ENCODE results near the gene TM9SF1.
"Not testable (repeated sequence)": the region's sequence is repeated elsewhere in the genome, so short reads cannot be mapped to it uniquely, and the experiment has no call there.

Gene TM9SF1

DNA sequence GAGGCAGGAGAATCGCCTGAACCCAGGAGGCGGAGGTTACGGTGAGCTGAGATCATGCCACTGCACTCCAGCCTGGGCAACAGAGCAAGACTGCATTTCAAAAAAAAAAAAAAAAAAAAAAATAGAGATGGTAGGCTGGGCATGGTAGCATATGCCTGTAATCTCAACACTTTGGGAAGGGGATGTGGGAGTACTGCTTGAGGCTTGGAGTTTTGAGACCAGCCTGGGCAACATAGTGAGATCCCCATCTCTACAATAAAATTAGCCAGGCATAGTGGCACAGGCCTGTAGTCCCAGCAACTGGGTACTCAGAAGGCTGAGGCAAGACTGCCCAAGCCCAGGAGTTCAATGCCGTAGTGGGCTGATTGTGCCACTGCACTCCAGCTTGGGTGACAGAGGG lies 27.7 kb upstream of the TM9SF1 start:
- not testable (repeated sequence) for DNase-seq

DNA sequence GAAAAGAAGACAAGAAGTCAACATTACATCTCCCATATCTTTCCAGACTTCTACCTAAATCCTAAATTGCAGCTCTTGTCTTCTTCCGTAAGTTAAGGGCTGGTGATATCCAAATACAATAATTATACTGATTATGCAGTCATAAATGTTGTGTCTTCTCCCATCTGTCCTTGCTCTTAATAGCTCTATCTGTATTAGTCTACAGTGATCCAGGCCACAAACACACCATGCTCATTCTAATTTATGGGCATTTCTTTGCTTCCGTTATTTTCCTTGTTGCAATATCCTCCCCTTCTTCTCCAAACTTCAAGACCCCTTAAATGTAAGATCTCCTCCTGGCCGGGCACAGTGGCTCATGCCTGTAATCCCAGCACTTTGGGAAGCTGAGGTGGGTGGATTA lies 24.3 kb upstream of the TM9SF1 start:
- DNase-seq: no peak

DNA sequence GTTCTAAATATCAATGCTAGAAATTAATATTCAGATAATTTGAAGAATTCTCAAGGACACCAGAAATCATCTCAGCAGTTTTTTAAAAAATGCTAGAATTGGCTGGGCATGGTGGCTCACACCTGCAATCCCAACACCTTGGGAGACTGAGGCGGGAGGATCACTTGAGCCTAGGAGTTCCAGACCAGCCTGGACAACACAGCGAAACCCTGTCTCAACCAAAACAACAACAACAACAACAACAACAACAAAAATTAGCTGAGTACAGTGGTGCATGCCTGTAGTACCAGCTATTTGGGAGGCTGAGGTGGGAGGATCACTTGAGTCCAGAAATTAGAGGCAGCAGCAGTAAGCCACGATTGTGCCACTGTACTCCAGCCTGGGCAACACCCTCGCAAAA lies 23.8 kb upstream of the TM9SF1 start:
- DNase-seq: no peak

DNA sequence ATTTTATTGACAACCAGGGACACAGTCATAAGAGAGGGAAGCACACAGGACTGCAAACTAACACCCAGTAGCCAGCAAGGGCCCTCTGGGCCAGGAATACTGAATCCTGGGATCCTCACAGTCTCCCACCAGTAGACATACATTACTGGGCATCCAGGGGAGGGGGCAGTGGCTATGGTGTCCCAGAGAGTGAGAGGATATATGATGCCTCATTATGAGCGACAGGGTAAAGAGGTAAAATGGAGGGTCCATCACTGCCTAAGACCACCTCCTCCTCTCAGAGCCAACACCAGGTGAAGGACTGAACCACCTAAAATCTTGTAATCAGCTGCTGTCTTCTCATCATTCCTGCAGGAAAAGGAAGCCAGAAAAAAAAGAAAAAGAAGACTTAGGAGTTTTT lies 21.6 kb upstream of the TM9SF1 start:
- DNase-seq: not testable (repeated sequence)

DNA sequence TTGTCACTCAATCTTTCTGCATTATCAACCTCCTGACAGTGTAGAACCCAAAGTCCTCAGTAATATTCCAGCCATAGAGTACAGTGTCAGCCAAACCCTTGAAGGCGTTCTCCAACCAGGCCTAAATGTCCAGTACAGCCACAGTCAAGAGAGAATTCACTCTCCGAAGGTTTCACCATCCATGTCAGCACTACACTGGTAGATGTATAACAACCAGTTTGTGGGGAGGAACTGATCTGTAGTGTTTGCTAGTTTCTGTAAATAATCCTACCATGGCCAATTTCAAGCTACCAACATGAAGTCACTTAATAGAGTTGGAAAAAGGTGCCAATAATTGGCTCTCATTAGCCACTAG lies 21.1 kb upstream of the TM9SF1 start:
- no peak for DNase-seq

DNA sequence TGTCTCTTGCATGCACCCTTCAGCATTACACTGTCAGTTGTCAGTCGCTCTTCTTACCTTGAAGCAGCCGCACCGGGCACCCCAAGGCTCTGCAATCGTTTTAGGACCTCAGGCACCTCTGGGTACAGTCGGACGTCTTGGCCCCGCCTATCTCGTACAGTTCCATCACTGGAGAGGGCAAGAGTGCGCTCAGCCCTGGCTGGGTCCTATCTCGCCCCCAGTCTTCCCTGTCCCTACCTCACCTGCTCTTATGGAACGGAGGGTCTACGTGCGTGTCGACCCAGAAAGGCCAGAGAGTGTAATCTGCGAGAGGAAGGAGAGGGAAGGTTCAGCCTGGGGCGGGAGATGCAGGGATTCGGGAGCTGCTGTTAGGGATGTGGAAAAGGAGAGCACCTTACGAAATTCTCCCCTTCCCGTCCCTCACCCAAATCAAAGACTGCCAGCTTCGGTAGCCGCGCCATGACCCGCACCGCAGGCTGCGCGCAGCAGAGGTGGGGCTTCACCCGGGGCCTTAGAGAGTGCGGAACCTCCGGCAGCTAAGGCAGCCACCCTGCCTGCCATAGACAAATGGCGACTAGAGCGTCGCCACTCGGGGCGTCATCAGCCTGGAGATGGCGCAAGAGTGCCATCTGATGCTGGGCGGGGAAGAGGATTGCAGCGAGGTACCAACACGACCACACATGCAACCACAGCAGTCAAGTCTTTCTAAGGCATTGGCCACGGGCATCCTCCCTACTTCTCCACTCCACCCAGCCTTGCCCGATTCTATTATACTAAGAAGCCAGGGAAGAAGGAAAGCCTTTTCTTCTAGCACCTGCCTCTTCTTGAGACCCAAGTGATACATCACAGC lies 20.5 kb upstream of the TM9SF1 start, which contains the start of gene MDP1:
MDP1 (minus strand) TSS at position 572 of the 850 bp plus-strand sequence; CDS start at position 461, 111 bp downstream.
- DNase-seq: peak; percentile 91

DNA sequence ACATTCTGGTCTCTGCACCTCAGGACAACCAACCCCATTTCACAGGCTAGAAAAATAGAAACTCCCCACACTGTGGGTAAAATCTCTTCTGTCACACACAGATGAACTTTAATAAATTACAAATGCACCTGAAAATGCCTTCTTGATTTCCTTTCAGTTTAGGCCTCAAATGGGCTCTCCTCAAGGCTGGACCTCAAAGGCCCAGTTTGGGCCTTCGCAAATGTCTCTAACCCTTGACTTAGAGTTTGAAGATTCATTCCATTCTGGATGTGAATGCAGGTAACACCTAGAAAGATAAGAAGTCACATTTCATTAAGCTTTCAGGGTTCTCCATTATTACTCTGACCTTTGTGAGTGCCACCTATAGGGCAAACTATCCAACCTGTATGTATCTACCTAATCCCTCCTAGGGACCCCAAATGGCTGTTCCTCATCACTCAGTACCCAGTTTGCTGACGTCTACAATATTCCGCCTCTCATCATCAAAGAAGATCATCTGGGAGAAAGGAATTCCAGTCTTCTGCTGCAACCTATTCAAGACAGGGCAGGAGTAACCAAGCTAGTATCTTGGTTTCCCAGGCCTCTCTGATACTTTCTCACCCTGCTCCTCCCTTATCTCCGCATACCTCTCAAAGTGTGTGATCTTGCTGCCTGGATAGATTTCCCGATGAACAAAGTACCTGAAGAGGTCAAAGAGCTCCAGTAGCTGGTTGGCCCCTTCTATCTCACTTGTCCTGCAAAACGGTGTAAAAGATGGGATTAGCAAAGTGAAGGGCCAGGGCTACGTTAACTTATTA lies 18.8 kb upstream of the TM9SF1 start:
- no peak for DNase-seq

DNA sequence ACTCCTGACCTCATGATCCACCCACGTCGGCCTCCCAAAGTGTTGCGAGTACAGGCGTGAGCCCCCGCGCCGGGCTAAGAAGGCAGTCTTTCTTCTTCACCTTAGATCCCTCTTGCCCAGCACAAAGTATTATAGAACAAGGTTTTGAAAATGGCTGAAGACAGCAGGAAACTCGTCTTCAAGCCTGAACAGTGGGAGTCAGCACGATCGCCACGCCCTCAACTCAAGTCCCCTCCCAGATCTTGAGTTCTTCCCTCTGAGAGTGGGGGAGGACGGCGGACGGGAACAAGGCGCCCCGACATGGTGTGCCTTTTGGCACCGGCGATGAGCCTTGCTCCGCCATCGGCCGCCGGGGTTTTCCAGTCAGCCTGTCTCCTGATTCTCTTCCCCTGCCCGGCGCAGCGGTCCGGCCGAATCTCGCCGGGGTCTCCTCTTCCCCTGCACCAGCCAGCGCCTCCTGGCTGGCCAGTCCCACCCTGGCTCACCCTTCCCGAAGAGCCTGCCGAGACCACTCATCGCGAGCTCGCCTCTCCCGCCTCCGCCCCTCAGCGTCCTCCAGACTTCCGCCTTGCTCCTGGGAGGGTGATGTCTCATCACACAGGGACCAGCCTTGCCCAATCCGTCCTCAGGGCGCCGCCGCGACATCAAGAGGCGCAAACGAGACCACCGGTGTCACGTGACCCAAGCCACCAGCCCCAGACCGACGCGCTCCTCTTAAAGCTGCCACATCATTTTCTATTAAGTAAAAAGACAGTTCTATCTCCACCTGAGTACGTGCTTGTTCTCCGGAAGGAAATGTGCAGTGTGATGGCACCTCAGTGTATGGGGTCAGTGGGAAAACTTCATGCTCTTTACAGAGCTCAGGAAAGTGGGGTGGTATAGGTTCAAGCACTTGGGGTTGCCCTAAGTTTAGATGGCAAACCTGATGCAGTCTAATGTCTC lies 18.0 kb upstream of the TM9SF1 start, which contains the start of gene CHMP4A:
CHMP4A (minus strand) TSS at position 565 of the 942 bp plus-strand sequence; CDS start at position 516, 49 bp downstream.
- peak; percentile 99 for DNase-seq

DNA sequence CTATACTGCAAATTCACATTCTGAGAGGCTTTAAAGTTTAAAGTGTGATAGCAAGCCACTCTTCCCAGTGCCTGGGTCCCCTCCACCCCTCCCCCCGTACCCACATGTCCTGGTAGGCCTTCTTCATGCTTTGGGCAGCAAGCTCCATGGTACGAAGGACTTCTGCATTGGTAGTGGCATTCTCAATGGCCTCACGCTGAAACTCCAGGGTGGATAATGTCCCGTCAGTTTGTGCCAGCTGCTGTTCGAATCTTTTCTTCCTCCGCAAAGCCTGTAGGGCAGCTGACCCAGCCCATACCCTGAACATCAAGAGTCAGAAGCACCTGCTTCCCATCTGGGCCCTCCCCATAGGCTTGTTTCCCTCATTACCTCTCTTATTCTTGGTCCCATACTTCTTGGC lies 16.1 kb upstream of the TM9SF1 start:
- no peak for DNase-seq

DNA sequence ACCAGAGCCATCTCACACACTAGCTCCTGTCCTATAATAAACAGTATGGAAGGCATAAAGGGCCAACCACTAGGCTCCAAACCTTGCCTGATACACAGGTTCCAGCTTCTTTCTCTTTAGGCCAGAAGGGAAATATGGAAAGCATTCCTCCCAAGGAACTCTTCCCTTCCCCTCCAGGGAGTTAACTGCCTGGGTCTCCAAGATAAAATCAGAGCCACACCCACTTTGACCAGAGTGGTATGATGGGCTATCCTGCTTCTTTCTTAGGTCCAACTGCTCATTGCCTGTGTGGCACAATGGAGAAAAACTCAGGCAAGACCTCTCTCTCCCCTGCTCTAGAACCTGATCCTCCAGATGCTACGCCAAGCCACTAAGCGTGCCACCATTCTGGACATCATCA lies 12.4 kb upstream of the TM9SF1 start:
- DNase-seq: no peak

DNA sequence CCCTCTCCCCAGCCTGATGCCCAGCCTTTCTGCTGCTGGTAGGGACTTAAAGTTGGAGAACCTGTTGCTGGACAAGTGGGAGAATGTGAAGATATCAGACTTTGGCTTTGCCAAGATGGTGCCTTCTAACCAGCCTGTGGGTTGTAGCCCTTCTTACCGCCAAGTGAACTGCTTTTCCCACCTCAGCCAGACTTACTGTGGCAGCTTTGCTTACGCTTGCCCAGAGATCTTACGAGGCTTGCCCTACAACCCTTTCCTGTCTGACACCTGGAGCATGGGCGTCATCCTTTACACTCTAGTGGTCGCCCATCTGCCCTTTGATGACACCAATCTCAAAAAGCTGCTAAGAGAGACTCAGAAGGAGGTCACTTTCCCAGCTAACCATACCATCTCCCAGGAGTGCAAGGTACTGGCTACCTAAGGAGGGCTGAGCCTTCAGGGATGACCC lies 11.9 kb upstream of the TM9SF1 start:
- no peak for DNase-seq

DNA sequence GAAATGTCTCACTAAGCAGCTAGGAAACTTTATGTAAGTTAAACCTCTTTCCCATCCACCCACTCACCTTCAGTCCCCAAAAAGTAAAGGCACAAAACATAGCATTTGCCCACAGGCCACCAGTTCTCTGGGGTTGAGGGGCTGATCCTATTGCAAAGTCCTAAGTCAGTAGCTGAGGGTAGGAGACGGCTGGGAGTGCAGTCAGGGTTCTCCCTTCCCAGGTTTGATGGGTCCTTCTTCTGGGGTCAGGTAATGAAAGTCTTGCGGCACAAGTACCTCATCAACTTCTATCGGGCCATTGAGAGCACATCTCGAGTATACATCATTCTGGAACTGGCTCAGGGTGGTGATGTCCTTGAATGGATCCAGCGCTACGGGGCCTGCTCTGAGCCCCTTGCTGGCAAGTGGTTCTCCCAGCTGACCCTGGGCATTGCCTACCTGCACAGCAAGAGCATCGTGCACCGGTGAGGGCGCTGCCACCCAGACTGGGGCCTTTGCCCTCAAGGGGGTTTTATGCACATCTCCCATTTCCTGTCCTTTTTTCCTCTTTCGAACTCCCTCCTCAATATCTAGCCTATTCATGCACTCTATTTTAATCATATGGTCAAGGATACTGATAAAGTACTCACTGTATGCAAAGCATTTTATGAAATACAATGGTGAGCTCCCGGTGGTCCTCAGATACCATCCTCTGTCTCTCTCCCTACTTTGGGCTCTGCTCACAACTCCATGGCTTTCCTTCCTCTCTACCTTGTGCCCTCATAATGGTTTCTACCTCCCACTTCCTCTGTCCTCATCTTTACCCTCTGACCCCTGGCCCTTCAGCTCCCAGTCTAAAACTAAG lies 11.2 kb upstream of the TM9SF1 start:
- no peak for DNase-seq

DNA sequence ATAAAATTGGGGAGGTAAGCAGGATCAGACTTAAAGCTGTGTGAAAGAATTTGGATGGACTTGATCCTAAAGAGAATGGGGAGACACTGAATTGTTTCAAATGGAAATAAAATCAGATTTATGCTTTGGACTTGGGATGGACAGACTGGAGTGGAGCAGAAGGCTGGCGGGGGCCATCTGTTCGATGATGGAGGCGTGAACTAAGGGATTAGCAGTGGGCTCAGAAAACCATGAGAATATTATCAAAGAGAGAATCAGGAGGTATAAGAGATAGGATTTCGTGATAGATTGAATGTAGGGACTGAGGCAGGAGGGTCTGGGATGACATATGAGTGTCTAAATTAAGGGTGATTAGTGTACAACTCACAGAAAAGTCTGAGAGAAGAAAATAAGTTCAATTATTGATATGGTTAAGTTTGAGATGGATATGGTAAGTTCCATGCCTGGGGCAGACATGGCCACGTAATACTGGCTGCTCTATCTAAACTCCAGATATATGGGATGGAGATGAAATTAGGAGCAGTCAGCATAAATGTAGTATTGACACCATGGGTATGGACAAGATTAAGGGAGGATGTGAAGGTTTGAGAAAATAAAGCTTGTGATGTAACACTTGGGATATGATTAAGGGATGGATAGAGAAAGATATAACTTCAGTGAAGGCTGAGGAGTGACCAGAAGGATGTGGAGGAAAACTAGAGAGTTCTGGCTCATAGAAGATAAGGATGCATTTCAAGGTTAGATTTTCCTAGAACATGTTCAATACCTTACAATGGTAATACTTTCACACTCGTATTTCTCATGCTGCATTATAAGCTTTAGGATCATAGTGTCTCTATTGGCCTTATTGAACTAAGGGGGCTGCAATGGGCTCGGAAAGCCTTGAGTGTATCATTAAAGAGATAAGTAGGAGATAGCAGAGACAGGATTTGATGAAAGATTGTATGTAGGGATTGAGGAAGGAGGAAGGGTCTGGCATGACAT lies 9.2 kb upstream of the TM9SF1 start:
- DNase-seq: no peak

DNA sequence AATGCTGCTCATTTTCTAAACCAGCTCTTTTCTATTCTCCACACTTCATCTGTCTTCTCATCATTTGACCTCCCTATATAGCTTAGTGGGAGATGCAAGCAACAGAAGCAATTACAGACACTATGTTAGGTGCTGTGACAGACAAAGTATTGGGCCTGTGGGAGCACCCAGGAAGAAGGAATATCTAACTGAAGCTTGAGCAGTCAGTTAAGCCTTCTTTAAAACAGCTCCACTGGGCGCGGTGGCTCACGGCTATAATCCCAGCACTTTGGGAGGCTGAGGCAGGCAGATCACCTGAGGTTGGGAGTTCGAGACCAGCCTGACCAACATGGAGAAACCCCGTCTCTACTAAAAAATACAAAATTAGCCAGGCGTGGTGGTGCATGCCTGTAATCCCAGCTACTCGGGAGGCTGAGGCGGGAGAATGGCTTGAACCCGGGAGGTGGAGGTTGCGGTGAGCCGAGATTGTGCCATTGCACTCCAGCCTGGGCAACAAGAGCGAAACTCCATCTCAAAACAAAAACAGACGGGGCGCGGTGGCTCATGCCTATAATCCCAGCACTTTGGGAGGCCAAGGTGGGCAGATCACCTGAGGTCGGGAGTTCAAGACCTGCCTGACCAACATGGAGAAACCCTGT lies 8.1 kb upstream of the TM9SF1 start:
- not testable (repeated sequence) for DNase-seq

DNA sequence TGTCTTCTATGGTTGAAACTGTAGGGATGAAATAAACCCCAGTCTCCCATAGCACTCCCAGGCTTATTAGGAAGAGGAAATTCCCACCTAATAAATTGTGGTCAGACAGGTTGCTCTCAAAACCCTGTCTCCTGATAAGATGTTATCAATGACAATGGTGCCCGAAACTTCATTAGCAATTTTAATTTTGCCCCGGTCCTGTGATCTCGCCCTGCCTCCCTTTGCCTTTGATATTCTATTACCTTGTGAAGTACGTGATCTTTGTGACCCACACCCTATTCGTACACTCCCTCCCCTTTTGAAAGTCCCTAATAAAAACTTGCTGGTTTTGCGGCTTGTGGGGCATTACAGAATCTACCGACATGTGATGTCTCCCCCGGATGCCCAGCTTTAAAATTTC lies 7.3 kb upstream of the TM9SF1 start:
- peak; percentile 4 for DNase-seq

DNA sequence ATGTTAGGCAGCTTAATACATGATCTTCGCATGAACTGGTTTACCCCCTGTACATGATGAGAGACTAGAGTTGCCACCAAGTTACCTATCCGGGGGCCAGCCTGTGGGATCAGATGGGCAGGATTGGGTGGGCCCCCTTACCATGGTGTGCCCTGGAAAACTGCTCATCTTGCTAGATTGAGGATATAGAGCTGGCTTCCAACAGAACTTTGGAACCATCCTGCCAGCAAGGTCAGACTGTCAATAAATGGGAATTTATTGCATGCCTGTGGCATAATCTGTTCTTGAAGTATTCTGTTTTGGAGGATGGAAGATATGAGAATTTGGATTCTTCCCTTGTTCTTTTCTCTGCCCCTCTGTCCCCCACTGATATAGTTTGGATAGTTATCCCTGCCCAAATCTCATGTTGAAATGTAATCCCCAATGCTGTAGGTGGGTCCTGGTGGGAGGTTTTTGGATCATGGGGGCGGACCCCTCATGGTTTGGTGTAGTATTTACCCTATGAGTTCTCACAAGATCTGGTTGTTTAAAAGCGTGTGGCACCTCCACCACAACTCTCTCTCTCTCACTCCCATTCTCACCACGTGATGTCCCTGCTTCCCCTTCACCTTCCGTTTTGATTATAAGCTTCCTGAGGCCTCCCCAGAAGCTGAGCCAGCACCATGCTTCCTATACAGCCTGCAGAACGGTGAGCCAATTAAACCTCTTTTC lies 3.7 kb upstream of the TM9SF1 start:
- no peak for DNase-seq

DNA sequence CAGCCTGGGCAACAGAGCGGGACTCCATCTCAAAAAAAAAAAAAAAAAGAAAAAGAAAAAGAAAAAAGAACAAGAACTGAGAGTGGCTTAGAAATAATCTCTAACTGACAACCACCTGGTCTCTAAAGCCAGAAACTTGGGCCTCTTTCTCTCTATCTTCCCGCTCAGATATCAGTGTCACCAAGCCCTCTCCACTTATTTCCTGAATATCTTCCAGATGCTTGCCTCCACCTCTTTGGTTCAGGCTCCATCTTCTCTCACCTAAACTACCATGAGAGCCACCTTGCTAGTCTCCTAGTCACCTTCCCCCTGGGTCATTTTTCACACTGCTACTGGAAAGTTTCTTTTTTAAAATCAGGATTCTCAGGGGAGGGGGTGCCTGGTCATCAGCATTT lies 1.8 kb upstream of the TM9SF1 start:
- DNase-seq: no peak

DNA sequence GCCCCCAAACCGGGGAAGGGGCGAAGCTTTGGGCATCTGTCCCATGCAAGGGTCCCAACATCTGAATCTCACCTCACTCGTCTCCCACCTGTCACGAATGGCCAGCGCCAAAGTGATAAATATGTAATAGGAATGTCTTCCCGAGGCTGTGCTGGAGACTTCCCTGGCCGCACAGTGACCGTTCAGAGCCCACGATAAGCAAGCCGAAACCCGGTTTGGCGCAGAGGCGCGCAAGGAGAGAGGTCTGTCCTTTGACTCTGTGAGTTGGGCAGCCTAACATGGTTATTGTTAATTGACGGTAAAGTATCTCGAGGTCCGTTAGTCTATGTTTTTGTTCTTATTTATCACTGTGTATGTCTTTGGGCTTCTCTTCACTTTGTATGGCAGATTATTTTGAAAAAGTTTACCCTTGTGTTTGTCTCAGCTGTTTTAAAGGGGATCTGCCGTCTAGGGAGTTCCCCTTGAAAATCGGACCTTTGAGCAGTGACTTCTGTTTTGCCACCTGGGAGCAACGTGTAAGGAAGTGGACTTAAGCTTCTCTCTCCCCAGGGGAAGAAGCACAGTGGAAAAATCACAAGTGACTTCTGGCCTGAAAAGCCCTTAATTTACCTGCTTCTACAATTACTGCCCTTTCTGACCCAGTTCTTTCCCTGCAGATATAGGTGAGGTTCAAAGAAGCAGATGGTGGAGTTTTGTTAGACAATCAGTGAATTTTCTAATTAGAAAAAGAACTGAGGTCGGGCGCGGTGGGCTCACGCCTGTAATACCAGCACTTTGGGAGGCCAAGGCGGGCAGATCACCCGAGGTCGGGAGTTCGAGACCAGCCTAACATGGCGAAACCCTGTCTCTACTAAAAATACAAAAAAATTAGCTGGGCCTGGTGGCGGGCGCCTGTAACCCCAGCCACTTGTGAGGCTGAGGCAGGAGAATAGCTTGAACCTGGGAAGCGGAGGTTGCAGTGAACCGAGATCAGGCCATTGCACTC lies 1.1 kb upstream of the TM9SF1 start:
- no peak for DNase-seq
